Measurements from ENCODE around the gene ST6GAL1. TPM values are rescaled to one million over a fixed set of nuclear protein-coding genes. Genes with fewer than 3 reads are reported as not detected.

Gene ST6GAL1
- total and polyA plus RNA-seq, 2 of the 13 experiments (the other 11 are each of a cell fraction or from before 2014, with no cell fraction given): 79.9 to 164 TPM

DNA sequence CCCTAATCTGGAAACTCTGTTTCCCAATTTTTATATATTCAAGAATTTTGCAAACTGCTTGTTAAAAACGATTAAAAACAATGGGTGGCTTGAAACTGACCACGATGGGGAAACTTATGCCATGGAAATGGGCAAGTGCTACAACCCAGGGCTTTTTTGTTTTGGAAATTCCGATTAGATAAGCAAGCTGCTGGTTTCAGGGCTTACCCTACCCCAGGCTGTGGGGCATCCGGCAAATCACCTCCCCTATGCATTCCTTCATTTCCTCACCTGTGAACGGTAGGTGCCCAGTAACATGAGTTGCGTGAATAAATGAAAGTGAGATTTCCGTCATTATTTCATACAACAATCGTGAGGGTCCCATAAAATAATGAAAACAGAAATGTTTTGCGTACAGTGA is 34.3 kb downstream of the ST6GAL1 start:
- no TSS peak for BruUV-seq (replicated peaks)
- Histone ChIP-seq H3K36me3 (replicated peaks in 1 of 2; ENCODE audit: control insufficient read depth in 1 of 2, insufficient read depth in 2 of 2, low read length in 2 of 2) (no peaks in the 10 kb centered on the region; a peak in 1 of 5 replicates), H2AFZ (ENCODE audit: low read length) (no peak overlapping the region), H4K20me1 (ENCODE audit: insufficient read depth, low read length) (no peaks in the 10 kb centered on the region), H3K27ac (ENCODE audit: extremely low read length, insufficient read depth, low read length) (no peak overlapping the region), H3K4me3 (replicated peaks in 1 of 3; ENCODE audit: insufficient read depth in 1 of 3, low read depth in 2 of 3, low read length in 3 of 3) (no peak overlapping the region), H3K27me3 (ENCODE audit: control insufficient read depth in 1 of 2, insufficient read depth in 2 of 2, low read length in 2 of 2) (no peaks in the 10 kb centered on the region), H3K4me2 (ENCODE audit: low read depth, low read length) (no peak overlapping the region), H3K4me1 (ENCODE audit: insufficient read depth, low read length) (no peaks in the 10 kb centered on the region), H3K9ac (ENCODE audit: insufficient read depth, low read depth, low read length) (no peak overlapping the region), H3K79me2 (ENCODE audit: insufficient read depth, low read length) (no peaks in the 10 kb centered on the region), H3K9me3 (ENCODE audit: low read length) (no peaks in the 10 kb centered on the region)
- FAIRE-seq (no peak), DNase-seq (ENCODE audit: low spot score) (no peak), ATAC-seq (no peak)
- POLR2A ChIA-PET: no interaction called here
- TF ChIP-seq KAT7 (CRISPR knock-in tag; IDR thresholded peaks at IDR 0.05; ENCODE audit: borderline replicate concordance) (no peak), XRCC5 (optimal IDR thresholded peaks at IDR 0.05; ENCODE audit: low read length) (no peak), RAD21 (CRISPR knock-in tag; IDR thresholded peaks at IDR 0.05) (no peak), NFE2L2 (IDR thresholded peaks at IDR 0.05; ENCODE audit: low read length) (no peak), ZNF724P (CRISPR knock-in tag; IDR thresholded peaks at IDR 0.05; ENCODE audit: borderline replicate concordance) (no peak), ZNF776 (CRISPR knock-in tag; IDR thresholded peaks at IDR 0.05) (no peak), HDAC1 (CRISPR knock-in tag; IDR thresholded peaks at IDR 0.05) (no peak), KDM5B (CRISPR knock-in tag; IDR thresholded peaks at IDR 0.05; ENCODE audit: borderline replicate concordance) (no peak), ZFP90 (CRISPR knock-in tag; IDR thresholded peaks at IDR 0.05; ENCODE audit: borderline replicate concordance) (no peak), FOXM1 (CRISPR knock-in tag; IDR thresholded peaks at IDR 0.05) (no peak), U2AF2 (IDR thresholded peaks at IDR 0.05; ENCODE audit: low read depth, low read length) (no peak), SP140L (CRISPR knock-in tag; IDR thresholded peaks at IDR 0.05; ENCODE audit: borderline replicate concordance) (no peak)
- TF ChIP-seq, protein P1, sequence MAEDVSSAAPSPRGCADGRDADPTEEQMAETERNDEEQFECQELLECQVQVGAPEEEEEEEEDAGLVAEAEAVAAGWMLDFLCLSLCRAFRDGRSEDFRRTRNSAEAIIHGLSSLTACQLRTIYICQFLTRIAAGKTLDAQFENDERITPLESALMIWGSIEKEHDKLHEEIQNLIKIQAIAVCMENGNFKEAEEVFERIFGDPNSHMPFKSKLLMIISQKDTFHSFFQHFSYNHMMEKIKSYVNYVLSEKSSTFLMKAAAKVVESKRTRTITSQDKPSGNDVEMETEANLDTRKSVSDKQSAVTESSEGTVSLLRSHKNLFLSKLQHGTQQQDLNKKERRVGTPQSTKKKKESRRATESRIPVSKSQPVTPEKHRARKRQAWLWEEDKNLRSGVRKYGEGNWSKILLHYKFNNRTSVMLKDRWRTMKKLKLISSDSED (CRISPR knock-in tag; IDR thresholded peaks at IDR 0.05): no peak
- TF ChIP-seq, protein P2, sequence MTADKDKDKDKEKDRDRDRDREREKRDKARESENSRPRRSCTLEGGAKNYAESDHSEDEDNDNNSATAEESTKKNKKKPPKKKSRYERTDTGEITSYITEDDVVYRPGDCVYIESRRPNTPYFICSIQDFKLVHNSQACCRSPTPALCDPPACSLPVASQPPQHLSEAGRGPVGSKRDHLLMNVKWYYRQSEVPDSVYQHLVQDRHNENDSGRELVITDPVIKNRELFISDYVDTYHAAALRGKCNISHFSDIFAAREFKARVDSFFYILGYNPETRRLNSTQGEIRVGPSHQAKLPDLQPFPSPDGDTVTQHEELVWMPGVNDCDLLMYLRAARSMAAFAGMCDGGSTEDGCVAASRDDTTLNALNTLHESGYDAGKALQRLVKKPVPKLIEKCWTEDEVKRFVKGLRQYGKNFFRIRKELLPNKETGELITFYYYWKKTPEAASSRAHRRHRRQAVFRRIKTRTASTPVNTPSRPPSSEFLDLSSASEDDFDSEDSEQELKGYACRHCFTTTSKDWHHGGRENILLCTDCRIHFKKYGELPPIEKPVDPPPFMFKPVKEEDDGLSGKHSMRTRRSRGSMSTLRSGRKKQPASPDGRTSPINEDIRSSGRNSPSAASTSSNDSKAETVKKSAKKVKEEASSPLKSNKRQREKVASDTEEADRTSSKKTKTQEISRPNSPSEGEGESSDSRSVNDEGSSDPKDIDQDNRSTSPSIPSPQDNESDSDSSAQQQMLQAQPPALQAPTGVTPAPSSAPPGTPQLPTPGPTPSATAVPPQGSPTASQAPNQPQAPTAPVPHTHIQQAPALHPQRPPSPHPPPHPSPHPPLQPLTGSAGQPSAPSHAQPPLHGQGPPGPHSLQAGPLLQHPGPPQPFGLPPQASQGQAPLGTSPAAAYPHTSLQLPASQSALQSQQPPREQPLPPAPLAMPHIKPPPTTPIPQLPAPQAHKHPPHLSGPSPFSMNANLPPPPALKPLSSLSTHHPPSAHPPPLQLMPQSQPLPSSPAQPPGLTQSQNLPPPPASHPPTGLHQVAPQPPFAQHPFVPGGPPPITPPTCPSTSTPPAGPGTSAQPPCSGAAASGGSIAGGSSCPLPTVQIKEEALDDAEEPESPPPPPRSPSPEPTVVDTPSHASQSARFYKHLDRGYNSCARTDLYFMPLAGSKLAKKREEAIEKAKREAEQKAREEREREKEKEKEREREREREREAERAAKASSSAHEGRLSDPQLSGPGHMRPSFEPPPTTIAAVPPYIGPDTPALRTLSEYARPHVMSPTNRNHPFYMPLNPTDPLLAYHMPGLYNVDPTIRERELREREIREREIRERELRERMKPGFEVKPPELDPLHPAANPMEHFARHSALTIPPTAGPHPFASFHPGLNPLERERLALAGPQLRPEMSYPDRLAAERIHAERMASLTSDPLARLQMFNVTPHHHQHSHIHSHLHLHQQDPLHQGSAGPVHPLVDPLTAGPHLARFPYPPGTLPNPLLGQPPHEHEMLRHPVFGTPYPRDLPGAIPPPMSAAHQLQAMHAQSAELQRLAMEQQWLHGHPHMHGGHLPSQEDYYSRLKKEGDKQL (CRISPR knock-in tag; IDR thresholded peaks at IDR 0.05; ENCODE audit: low read depth): no peak
- in situ Hi-C loops (cut with HindIII; ENCODE audit: extremely low pct_ligation_motif_present, low pct_unique_long_range_greater_than_20kb): no loop called here
- CTCF ChIA-PET (ENCODE audit: low intra/inter-chr PET ratio, low total read pairs): no interaction called here
- intact Hi-C loops (cut with micrococcal nuclease; ENCODE audit: unreplicated experiment): no loop called here
- 86% methylated on average over 9 of the region's 9 CpGs for WGBS (ENCODE audit: low lambda C conversion rate)

Measured in HepG2 (cell line).